22Rv1 (cell line): ENCODE measurements around the gene THTPA.

Experiments used
- H3K27ac ChIP-seq: fragments of 450-650 bp; 2 replicates; pipeline ENCODE4 v1.5.1; 2017
- ZFX ChIP-seq: fragments of 450-650 bp; IDR thresholded peaks from 2 replicates; pipeline ENCODE4 v1.6.1; 2017; ENCODE audit warnings: antibody characterized with exemption, borderline replicate concordance
- TF ChIP-seq, protein P1 (sequence below): fragments of 450-650 bp; IDR thresholded peaks from 2 replicates; pipeline ENCODE4 v1.5.1; 2017; ENCODE audit warnings: mild to moderate bottlenecking

THTPA gene

DNA sequence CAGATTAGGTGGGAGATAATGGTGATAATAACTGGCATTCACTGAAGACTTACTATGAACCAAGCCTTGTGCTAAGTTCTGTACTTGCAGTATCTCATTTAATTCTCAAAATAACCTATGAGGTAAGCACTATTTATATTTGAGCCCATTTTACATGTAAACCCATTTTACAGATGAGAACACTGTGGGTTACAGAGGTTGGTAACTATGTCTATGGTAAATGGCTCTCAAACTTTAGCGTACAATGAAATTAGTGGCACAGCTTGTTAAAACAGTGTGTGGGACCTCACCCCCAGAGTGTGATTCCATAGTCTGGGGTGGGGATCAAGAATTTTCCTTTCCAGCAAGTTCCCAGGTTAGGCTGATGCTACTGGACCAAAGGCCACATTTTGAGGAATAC, 44.7 kb downstream of the THTPA start:
- H3K27ac ChIP-seq, result no peak overlapping the region
- TF ChIP-seq, protein P1, sequence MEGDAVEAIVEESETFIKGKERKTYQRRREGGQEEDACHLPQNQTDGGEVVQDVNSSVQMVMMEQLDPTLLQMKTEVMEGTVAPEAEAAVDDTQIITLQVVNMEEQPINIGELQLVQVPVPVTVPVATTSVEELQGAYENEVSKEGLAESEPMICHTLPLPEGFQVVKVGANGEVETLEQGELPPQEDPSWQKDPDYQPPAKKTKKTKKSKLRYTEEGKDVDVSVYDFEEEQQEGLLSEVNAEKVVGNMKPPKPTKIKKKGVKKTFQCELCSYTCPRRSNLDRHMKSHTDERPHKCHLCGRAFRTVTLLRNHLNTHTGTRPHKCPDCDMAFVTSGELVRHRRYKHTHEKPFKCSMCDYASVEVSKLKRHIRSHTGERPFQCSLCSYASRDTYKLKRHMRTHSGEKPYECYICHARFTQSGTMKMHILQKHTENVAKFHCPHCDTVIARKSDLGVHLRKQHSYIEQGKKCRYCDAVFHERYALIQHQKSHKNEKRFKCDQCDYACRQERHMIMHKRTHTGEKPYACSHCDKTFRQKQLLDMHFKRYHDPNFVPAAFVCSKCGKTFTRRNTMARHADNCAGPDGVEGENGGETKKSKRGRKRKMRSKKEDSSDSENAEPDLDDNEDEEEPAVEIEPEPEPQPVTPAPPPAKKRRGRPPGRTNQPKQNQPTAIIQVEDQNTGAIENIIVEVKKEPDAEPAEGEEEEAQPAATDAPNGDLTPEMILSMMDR, result no peak
- no peak for TF ChIP-seq ZFX

DNA sequence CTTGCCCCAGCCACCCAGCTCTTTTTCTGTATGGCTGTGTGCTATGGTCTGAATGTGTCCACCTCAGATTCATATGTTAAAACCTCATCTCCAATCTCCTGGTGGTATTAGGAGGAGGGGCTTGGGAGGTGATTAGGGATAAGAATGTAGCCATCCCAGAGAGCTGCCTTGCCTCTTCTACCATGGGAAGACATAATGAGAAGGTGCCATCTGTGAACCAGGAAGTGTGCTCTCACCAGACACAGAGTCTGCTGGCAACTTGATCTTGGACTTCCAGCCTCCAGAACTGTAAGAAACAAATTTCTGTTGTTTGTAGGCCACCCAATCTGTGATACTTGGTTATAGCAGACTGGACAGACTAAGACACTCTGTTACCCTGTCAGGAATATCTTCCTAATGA, 45.4 kb downstream of the THTPA start:
- TF ChIP-seq, protein P1, result no peak
- TF ChIP-seq ZFX, result no peak
- no peak overlapping the region for H3K27ac ChIP-seq

DNA sequence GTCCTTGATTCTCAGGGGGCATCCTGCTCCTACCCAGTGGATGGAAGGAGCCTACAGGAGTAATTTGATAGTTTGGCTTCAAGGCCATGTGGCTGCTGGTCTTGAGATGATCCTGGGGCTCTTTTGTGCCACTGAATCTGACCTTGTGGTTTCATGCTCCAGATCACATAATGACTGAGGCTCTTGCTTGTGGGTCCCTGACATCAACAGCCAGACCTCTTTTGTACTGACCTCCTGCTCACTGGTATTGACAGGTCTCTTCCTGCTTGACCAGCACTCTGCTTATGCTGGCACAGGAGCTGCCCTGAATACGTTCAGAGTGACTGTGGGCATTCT, 45.7 kb downstream of the THTPA start:
- no peak overlapping the region for H3K27ac ChIP-seq
- TF ChIP-seq, protein P1, result no peak
- no peak for TF ChIP-seq ZFX

DNA sequence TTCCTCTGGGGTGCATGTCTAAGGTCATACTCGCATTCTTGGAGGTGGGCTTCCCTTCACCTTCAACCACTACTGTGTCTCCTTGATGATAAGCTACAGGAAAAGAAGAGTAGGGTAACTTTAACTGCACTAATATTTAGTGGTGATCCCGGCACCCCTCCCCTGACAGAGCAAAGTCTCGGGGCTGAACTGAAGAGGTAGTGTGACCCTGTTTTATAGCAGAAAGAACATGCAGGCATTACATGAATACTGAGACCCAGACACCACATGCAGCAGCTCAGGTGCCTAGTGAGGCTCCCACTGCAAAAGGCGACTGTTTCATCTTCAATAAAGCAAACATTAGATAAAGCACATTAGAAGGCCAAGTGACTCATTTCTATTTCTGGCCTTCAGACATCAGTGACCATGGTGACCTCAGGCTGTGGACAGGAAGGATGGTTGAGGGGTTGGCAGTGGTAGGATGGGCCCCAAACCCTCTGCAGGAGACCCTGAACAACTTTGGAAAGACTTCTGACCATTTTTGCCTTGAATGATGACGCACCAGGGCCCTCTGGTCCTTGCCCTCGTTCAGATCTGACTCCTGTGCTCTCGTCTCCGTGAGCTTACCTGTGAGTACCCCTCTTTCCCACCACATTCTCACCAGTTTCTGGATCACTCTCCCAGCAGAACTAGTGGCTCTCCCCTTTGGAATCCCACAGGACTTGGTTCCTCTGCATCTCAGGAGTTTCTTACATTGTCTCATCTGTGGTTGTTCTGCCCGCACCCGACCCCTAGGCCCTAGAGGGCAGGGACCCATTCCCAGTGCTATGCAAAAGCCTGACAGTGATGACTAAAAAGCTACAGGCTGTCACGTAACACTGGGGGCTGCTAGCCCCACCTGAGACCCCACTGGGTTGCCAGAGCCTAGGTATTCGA, 46.4 kb downstream of the THTPA start:
- TF ChIP-seq, protein P1, result no peak
- TF ChIP-seq ZFX, result no peak
- no peak overlapping the region for H3K27ac ChIP-seq

DNA sequence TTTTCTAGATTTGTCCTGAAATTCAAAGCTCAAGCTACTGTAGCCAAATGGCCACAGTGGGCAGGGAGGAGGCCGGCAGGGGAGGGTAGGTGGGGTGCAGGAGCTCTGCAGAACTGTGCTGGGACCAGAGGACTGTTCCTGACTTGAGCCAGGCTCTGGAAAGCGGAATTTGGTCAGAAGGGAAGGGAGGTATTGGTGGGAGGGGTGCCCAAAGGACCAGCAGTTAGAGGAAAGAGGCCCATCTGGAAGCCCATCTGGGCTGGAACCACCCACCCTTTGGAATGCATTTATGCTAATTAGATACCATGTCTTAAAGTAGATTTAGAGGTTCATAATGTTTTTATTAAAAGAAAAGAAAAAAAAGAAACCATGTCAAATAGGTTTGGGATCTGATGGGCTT, 47.0 kb downstream of the THTPA start:
- no peak overlapping the region for H3K27ac ChIP-seq
- TF ChIP-seq, protein P1, result no peak
- TF ChIP-seq ZFX, result no peak

DNA sequence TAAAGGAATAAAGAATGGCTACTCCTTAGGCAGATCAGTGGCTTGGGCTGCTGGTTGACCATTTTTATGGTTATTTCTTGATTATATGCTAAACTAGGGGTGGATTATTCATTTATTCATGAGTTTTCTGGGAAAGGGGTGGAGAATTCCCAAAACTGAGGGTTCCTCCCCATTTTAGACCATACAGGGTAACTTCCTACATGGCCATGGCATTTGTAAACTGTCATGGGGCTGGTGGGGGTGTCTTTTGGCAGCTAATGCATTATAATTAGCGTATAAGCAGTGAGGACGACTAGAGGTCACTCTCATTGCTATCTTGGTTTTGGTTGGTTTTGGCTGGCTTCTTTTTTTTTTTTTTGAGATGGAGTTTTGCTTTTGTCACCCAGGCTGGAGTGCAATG, 48.1 kb downstream of the THTPA start:
- H3K27ac ChIP-seq, result no peak overlapping the region
- no peak for TF ChIP-seq ZFX
- TF ChIP-seq, protein P1, result no peak

DNA sequence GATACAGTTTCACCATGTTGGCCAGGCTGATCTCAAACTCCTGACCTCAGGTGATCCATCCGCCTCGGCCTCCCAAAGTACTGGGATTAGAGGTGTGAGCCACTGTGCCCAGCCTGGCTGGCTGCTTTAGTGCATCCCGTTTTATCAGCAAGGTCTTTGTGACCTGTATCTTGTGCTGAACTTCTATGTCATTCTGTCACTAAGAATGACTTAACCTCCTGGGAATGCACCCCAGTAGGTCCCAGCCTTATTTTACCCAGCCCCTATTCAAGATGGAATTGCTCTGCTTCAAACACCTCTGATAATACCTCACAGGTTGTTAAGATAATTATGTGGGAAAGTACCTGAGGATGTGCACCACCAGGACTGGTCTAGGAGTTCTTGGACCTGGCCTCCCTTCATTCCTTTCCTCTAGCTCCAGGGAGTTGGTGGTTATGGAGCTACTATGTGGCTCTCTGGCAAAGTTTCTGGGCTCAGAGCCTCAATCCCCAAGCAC, 48.7 kb downstream of the THTPA start:
- H3K27ac ChIP-seq, result no peak overlapping the region
- TF ChIP-seq ZFX, result no peak
- TF ChIP-seq, protein P1, result no peak
